LNCAP (cell line): ENCODE data around the gene CTDSPL.

Experiments used
- TF ChIP-seq, protein P1 (sequence below): fragments of 450-650 bp; IDR thresholded peaks from 2 replicates; pipeline ENCODE4 v1.5.1; 2017; ENCODE audit warnings: mild to moderate bottlenecking

CTDSPL gene

DNA sequence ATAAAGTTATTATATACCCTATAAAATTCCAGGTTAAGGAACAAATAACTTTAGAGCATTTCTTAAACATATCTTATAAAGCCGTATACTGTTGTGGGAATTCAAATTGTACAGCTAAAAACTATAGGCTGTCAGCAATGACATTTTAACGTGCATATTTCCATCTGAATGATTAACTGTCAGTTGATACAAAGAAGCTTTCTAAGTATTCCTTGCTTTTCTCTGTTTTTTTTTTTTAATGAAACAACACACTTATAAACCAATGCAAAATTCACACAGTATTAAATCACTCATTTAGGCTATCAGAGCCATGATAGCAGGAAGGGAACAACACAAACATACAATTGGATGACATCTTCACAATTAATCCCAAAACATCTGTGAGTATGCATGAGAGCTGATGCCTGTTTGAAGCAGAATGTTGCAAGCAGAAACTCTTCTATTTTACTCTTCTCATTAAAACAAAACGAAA is 61.9 kb downstream of the CTDSPL start:
- TF ChIP-seq, protein P1, sequence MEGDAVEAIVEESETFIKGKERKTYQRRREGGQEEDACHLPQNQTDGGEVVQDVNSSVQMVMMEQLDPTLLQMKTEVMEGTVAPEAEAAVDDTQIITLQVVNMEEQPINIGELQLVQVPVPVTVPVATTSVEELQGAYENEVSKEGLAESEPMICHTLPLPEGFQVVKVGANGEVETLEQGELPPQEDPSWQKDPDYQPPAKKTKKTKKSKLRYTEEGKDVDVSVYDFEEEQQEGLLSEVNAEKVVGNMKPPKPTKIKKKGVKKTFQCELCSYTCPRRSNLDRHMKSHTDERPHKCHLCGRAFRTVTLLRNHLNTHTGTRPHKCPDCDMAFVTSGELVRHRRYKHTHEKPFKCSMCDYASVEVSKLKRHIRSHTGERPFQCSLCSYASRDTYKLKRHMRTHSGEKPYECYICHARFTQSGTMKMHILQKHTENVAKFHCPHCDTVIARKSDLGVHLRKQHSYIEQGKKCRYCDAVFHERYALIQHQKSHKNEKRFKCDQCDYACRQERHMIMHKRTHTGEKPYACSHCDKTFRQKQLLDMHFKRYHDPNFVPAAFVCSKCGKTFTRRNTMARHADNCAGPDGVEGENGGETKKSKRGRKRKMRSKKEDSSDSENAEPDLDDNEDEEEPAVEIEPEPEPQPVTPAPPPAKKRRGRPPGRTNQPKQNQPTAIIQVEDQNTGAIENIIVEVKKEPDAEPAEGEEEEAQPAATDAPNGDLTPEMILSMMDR = no peak

DNA sequence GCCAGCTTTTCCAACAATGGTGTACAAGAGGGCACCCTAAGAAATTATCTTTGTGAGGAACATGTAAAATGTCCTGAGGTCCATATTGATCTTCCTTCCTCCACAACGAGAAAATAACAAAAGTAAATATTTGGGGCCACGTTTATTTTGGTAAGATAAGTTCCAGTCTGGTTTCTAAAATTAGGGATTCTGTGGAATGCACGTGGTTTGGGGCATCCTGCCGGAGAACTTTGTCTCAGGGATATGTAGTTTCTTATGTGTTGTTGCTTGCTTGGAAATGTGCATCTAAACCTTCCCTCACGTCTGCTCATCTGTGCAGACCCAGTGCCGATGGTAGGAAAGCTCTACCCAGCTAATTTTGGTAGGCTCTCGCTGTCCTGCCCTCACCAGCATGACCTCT is 62.8 kb downstream of the CTDSPL start:
- TF ChIP-seq, protein P1 = no peak

DNA sequence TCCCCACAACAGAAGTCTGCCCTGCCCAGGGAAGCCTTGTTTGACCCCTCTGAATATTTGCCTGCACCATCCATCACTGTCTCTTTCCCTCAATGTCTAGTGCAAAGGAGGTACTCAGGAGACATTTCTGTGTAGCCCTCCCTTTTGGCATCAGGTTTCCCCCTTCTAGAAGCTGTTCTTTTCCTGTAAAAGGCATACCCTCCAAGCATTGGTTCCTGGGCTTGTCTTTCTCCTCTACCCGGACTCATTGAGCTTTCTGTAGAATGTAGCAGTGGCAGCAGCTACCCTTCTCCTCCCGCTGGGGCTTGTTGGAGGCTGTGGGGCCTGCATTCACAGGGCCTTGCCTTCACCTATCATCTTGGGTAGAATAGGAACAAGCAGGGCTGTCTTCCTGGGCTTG is 63.5 kb downstream of the CTDSPL start:
- TF ChIP-seq, protein P1 = no peak

DNA sequence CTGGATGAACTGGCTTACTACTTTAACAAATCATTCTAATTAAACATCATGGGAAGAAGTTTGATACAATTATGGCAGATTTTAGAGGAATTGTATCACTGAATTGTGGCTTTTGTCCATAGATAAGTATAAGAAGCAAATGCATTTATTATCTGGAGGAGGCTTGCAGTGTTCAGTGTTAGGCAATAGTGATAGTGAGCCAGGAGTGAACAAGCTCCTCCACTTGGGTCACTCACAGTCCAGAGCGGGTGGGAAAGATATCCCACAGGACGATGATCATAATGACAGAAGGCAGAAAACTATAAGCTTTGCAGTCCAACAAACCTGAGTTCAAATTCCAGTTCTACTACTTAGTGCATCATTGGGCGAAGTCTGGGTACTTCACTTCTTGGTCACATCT is 64.9 kb downstream of the CTDSPL start:
- TF ChIP-seq, protein P1 = no peak

DNA sequence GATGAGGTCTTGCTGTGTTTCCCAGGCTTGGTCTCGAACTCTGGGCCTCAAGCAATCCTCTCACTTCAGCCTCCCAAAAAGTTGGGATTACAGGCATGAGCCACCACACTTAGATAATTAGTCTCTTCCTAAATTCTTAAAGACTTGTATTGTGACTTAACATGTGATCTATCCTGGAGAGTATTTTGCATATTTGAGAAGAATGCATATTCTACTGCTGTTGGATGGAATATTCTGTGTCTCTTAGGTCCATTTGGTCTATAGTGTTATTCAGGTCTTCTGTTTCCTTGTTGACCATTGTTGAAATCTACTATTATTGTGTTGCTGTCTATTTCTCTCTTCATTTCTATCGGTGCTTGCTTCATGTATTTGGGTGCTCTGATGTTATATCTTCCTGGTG is 68.8 kb downstream of the CTDSPL start:
- TF ChIP-seq, protein P1 = no peak

DNA sequence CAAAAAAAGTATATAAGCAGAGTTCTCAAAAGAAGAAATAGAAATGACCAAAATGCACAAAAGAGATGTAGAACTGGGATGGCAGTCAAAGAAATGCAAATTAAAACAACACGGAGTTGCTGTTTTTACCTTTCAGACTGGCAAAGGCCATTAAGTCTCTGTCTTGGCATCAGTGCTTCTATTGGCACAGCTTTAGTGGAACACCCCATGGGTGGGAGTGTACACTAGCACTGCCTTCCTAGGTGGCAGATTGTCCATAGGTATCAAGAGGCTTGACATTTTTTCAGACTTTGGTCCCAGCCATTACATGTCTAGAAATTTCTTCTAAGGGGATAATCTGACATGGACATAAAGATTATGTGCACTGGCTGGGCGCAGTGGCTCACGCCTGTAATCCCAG is 70.8 kb downstream of the CTDSPL start:
- TF ChIP-seq, protein P1 = no peak

DNA sequence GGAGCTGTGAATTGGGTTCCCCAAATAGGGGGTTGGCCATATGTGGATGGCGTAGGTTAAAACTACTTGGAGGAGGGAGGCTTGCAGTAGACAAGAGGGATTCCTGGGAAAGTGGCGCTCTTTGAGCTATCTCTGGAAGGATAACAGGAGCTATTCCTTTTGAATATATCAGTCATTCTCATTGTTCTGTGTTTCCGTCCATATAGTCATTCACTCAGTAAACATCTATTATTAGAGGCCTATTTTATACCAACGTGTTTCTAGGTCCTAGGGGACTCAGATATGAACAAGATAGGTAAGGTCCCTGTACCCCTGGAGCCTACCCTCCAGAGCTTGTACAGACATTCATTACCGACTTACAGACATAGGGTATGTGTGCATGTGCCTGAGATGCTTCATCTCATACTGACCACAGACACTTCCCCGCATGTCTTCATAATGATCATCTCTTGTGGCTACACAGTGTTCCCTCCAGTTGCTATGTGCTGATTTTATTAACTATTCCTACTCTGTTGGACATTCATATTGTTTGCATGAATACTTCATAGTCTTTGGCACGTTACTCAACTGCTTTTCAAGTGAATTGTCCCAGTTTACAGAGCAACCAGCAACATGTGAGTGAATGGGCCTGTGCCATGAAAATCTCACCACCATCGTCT is 73.1 kb downstream of the CTDSPL start:
- TF ChIP-seq, protein P1 = no peak

DNA sequence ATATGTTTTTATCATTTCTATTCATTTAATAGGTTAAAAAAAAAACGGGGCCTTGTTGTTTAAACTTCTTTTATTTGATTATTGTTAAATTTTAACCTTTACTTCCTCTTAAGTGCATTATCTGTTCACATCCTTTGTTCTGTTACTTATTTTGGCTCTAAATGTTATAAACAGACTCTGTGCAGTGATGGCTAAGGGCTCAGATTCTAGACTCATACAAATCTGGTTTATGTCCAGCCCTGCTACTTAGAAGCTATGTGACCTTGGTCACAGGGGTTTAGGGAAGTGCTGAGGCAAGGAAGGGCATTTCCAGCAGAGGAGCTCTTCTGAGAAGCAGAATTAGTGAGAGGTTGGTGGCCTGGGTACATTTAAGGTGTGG is 73.6 kb downstream of the CTDSPL start:
- TF ChIP-seq, protein P1 = no peak
